HG03060 (cell line): ENCODE results near the gene HLA-A.

Experiments used
- ATAC-seq: cut with Tn5 transposase; IDR thresholded peaks from one replicate; pipeline ENCODE4 v1.9.1; 2021; ENCODE audit warnings: low read depth, moderate number of reproducible peaks; ENCODE audit not compliant: unreplicated experiment

HLA-A gene

GRCh38 chr6:29942275-29943052 is at the start of gene HLA-A:
Gene HLA-A, plus strand, starts transcription at chr6:29942532. Its CDS starts 22 bp downstream, at chr6:29942554.
- peak; percentile 84 for ATAC-seq

- no peak for ATAC-seq
Observed at GRCh38 chr6:29892696-29893095, 49.6 kb upstream of the HLA-A start.

- ATAC-seq = no peak
Observed at GRCh38 chr6:29899281-29899680, 43.1 kb upstream of the HLA-A start.

GRCh38 chr6:29905286-29905685 is 37.0 kb upstream of the HLA-A start:
- no peak for ATAC-seq

- ATAC-seq = no peak
Observed at GRCh38 chr6:29907637-29908340, 34.5 kb upstream of the HLA-A start.

GRCh38 chr6:29908341-29908662 is 34.0 kb upstream of the HLA-A start:
- no peak for ATAC-seq

GRCh38 chr6:29908710-29909109 is 33.6 kb upstream of the HLA-A start:
- ATAC-seq = no peak

- no peak for ATAC-seq
Observed at GRCh38 chr6:29909985-29910384, 32.3 kb upstream of the HLA-A start.

GRCh38 chr6:29912840-29913239 is 29.5 kb upstream of the HLA-A start:
- ATAC-seq = no peak

- no peak for ATAC-seq
Observed at GRCh38 chr6:29916741-29917140, 25.6 kb upstream of the HLA-A start.

- no peak for ATAC-seq
Observed at GRCh38 chr6:29917857-29918256, 24.5 kb upstream of the HLA-A start.

- no peak for ATAC-seq
Observed at GRCh38 chr6:29919506-29920445, 22.6 kb upstream of the HLA-A start.

GRCh38 chr6:29924287-29924686 is 18.0 kb upstream of the HLA-A start:
- no peak for ATAC-seq

GRCh38 chr6:29924731-29925130 is 17.6 kb upstream of the HLA-A start:
- ATAC-seq = no peak

- no peak for ATAC-seq
Observed at GRCh38 chr6:29925321-29925720, 17.0 kb upstream of the HLA-A start.

- ATAC-seq = no peak
Observed at GRCh38 chr6:29925727-29926412, 16.5 kb upstream of the HLA-A start.

- no peak for ATAC-seq
Observed at GRCh38 chr6:29926413-29927274, 15.7 kb upstream of the HLA-A start.

- no peak for ATAC-seq
Observed at GRCh38 chr6:29927275-29927569, 15.1 kb upstream of the HLA-A start.

- ATAC-seq = no peak
Observed at GRCh38 chr6:29927841-29928388, 14.4 kb upstream of the HLA-A start.
